Measurements from ENCODE around the gene SLC13A4.
"Not testable (repeated sequence)": the region's sequence is repeated elsewhere in the genome, so short reads cannot be mapped to it uniquely, and the experiment has no call there.

Gene SLC13A4

DNA sequence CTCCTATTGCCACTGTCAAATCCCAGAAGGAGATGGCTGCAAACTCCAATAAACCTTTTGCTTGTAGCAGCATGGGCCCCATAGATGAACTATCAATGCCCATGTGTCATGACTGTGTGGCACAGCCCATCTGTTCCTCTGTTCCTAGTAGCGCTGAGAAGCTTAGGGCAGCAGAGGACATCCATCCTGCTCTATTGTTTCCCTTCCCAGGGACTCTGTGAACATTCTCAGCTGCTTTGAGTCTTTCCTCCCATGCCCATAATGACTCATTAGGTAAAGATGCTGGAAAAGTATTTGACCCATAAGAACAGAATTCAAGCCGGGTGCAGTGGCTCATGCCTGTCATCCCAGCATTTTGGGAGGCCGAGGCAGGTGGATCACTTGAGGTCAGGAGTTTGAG, 37.4 kb downstream of the SLC13A4 start:
- no peak for DNase-seq

DNA sequence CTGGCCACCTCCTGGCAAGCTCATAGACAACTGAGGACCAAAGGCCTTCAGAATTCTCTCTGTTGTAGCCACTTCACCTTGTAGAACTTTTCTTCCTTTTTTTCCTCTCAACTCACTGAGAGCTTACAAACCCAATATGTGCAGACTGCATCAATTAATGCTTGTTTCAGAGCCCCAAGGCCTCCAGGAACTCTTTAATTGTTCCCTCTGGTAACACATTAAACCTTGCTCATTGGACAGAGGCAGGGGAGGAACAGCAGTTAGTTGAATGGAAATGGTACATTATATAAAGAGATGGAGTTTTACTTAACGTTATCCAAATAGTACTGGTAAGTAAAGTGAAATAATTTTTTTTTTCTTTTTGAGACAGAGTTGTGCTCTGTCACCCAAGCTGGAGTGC, 40.5 kb downstream of the SLC13A4 start:
- no peak for DNase-seq

DNA sequence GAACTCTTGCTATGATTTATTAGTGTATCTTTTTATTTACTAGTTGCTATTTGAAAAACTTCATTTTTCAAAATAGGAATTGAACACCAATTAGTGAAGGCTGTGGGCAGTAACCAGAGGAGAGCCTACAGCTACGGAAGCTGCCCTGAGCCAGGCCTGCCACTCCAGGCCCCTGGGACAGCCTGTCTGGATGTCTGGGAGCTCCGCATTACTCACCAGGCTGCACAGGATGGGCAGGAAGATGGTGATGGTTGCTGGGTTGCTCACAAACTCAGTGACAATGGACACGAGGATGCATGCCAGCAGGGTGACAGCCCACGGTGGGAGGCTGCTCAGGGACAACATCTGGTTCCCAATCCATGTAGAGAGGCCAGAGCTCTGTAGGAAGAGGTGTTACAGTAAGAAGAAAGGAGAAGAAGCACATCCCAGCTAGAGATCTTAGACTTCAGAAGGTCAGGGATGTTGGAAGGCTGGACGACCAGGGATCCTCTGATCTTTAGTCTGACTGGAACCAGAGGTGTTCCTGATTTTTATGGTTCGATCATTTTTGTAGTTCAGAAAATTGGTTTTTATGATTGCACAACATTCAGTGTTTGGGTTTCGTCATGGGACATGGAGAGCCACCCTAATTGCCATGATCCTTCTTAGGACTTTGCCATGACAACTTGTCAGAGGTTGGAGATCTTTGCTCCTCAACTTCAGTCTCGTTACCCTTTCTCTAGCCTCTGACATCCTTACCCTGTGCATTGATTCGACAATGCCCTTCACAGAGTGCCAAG, 42.5 kb downstream of the SLC13A4 start:
- DNase-seq, result no peak

DNA sequence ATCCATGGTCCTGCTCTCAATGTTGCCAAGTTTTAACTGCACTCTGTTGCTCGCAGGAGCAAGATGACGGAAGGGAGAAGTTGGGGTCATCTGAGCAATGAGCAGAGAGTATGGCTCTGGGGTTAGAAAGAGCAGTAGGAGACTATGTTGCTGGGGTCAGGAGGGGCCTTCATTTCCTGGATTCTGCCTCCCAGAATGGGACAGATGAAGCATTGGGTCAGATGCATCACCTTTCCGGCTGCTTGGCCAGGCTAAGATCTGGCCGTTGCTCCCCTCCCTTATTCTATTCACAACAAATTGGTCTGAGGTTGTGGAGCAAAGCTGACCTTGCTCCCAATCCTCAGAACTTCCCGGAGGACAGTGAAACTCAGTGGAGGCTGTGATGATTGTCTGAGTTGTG, 43.3 kb downstream of the SLC13A4 start:
- no peak for DNase-seq

DNA sequence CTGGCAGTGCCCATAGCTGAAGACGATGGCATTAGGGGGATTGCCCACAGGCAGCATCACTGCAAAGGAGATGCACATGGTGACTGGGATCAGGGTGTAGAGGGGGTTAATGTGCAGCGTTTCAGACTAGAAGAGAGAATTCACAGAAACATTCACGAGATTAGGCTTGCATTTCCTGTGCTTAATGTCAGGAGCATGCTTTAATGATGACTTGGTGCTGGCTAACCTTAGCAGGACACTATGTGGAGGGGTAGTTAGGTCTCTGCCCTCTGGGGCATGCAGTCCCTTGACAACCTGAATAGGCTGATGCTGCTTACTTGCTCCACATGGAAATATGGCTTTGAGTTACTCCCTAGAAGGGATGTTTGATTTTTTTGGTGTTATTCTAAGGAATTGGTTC, 43.9 kb downstream of the SLC13A4 start:
- DNase-seq, result no peak

DNA sequence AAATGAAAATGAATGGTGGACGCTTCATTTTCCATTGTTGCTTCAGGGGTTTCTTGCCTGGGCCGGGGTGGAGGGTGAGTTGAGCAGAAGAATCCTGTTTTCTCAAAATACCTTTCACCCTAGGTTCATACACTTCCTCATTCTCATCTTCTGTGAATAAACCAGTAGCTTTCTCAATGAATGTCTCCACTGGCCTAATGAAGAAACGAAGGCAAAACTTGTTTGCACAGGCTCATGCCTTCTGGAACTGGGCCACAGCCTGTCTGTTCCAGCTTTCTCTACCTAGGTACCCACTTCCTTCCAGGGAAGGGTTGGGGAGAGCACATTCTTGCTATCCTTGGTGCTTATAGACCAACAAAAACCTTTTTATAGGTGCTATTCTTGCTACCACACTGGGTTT, 44.4 kb downstream of the SLC13A4 start:
- DNase-seq, result no peak

DNA sequence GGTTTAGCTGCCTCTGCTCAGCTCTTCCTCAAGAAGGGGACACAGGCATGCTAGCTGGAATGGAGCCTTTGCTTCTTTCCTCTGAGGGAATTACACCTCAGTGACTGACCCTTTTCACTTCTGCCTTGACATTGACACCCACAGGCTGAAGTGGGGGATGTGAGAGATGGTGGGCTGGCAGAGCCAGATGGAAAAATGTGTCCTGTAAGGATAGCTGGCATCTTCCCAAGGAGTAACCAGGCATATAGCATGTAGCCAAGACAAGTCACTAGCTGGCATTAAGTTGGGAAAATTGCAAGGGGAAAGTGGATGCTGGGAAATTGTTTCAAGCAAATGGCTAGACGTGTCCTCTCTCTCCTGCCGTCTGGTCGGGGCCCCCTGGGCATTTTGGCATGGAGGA, 45.8 kb downstream of the SLC13A4 start:
- DNase-seq, result no peak

DNA sequence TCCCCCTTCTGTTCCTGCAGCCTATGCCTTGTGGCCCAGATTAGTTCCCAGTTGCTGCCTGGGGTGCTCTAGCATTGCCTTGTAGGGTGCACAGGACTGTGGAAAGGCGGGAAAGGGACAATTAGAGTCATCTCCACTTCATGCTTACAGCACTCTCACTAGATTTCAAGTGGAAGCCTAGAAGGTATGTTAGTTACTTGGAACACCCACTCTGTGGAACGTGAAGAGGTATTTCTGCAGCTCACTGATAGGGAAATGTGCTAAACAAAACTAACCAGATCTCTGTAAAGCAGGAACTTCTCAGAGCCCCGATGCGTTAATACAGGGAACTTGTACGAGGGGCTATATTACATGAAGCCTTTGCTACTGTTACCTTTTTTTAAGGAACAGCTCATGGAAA, 46.2 kb downstream of the SLC13A4 start:
- DNase-seq, result peak; percentile 66

DNA sequence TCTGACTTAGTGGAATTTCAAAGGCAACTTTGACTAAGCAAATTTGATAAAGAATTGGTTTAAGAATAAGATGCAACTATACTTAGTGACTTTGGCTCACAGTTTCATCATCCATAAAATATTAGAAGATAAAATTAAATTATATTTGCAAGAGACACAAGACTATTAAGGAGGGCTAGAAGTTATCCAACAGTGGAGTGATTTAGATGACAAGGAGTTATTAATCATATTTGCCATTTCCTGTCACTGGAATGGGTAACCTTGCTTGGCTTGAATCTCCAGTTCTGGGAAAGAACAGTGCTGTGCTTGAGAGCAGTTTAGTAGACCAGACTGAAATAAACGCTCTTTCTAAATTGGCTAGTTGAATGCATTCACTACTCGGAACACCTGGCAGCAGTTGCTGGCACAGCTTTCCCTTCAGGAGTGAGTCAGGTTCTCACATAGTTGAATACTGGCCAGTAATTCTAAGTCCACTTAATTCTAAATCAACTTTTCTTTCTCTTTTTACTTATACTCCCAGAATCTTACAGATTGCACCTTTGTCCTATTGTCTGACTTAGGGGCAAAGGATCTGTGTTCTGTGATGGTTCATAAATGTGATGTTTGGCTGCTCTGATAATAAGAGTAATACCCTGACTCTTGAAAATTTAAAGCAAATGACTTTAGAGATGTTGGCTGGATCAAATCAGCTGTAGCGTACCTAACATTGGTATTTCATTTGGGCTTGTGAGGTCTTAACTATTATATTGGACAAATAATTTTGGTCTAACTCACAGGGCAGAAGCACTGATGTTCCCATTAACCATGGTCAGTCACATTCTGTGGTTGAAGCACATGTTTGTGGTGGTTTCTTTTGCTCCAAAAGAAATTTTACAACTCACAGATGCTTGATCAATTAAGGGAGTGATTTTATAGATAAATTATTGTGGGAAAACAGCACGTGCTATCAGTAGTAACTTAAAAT, 49.1 kb downstream of the SLC13A4 start:
- DNase-seq, result no peak

DNA sequence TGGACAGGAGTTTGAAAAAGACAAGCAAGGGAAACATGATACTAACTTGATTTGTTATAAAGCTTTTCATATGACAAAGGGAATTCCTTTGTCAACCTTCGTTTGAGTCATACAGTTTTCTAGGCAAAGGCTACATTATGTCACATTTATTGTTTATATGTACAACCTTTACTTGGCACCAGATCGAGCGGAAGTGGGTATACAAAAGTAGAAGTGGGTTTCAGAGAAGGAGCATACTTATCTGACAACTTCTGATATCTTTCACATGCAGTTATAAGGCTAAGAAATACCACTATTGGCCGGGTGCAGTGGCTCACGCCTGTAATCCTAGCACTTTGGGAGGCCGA, 54.7 kb downstream of the SLC13A4 start:
- DNase-seq, result peak; percentile 82

DNA sequence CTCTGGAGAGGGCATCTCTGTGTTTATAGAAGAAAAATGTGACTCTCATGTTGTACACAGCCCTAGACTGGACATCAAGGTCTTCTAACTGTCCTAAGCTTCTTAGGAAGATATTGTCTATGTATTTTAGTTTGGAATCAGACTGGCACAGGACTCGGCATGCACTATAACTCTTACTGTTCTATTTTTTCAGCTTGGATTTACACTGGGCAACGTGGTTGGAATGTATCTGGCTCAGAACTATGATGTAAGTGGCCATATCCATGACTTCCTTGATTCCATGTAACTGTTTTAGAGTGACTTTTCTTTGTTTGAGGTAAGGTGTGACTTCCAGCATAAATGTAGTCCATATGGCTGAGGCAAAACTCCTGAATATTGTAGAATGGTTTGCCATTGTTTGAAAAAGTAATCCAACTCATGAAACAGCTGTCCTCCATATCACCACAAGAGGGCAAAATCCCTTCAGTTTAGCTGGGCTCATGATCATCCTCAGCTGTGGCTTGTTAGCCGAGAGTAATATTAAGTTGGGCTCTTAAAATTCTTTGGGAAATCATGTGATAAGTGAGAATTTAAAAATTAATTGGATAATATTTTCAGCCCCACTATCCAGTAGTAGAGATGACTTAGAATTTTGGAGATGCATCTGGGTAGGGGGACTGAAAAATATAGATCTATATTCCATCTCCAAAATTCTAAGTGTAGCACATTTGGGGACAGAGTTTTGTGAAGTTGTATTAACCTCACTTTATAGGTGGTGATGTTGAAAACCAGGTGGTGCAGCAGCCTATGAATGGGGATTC, 55.2 kb downstream of the SLC13A4 start:
- peak; percentile 82 for DNase-seq

DNA sequence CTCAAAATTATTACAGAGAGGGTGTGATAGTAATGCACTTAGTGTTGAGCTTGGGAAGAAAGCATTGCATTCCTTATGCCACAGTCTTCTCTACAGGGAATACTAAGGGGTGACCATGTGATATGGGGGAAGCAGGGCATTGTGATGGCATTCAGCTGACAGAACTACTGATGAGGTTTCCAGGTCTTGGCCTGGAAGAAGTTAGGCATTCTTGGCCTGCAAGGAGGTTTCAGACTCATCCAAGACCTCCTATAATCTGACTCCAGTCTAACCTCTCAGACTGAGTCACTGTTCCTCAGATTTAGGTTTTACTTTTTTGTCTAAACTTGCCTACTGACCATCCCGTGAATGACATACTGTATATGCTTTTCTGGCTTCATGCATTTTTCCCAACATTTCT, 57.8 kb downstream of the SLC13A4 start:
- DNase-seq, result no peak

DNA sequence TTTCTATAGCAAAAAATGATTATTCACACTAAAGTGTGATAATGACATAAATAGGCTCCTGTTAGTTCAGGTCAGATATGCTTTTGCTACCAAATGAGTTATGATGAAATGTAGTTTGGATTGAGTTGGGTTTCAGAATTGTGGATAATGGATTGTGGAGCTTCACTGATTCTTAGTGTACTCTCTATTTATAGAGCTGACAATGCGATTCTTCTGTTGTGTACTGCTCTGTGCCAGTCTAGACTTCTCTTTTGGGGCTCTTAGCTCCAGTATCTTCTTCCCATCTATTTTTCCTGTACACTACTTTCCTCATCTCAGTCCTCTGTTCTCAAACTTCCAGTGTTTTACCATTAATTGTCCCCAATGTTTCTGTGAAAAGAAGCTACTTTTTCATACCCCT, 58.2 kb downstream of the SLC13A4 start:
- DNase-seq, result no peak

DNA sequence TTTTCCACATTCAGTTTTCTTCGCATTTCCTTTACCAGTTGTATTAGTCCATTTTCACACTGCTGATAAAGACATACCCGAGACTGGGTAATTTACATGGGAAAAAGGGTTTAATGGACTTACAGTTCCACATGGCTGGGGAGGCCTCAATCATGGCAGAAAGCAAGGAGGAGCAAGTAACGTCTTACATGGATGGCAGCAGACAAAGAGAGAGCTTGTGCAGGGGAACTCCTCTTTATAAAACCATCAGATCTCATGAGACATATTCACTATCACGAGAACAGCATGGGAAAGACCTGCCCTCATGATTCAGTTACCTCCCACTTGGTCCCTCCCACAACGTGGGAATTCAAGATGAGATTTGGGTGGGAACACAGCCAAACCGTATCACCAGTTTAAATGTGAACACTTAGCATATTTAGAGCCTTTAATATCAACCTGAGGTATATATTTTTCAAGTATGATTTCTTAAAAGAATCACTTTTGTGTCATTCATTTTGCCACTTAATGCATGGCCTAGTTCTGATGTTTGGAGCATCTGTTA, 59.1 kb downstream of the SLC13A4 start:
- not testable (repeated sequence) for DNase-seq

DNA sequence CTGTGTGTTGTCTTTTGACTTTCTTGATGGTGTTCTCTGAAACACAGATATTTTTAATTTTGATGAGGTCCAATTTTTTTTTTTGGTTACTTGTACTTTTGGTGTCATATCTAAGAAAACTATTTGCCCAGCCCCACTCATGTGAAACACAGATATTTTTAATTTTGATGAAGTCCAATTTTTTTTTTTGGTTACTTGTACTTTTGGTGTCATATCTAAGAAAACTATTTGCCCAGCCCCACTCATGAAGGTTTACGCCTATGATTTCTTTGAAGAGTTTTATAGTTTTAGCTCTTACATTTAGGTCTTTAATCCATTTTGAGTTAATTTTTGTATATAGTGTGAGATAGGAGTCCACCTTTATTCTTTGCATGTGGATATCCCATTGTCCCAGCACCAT, 60.4 kb downstream of the SLC13A4 start:
- not testable (repeated sequence) for DNase-seq

DNA sequence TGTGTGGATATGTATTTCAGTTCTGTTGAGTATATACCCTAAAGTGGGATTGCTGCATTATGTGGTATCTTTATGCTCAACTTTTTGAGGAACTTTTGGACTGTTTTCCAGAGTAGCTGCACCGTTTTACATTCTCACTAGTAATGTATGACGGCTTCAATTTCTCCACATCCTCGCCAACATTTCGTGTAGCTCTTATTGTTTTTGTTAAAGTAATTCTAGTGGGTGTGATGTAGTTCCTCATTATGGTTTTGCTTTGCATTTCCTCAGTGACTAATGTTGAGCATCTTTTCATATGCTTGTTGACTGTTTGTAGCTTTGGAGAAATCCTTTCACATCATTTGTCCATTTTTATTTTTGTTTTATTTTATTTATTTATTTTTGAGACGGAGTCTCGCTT, 61.1 kb downstream of the SLC13A4 start:
- peak; percentile 52 for DNase-seq

DNA sequence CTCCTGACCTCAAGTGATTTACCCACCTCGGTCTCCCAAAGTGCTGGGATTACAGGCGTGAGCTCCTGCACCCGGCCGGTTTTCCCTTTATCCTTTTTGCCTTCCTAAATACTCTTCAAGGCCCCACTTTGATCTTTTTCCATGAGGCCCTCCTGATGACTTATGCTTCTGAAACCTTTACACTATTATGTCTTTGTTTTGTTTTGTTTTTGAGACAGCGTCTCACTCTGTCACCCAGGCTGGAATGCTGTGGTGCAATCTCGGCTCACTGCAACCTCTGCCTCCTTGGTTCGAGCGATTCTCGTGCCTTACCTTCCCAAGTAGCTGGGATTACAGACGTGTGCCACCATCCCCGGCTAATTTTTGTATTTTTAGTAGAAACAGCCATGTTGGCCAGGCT, 61.8 kb downstream of the SLC13A4 start:
- DNase-seq, result no peak

DNA sequence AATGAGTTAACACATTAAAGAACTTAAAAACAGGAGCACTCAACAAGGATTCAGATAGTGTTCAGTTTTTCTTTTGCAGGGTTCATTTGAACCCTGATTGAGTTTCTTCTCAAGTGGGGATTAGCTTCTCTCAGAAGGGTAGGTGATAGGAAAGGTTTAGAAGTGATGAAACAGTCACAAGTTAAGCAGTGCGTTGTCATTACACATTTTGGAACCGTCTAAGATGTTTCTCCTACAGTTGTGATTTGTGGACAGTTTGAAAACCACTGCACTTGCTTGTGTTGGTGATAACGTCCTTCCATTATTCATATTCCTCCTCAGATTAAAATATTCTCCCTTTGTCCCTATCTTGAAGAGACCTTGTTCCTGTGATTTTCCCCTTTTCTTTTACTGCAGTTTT, 62.9 kb downstream of the SLC13A4 start:
- peak; percentile 35 for DNase-seq

DNA sequence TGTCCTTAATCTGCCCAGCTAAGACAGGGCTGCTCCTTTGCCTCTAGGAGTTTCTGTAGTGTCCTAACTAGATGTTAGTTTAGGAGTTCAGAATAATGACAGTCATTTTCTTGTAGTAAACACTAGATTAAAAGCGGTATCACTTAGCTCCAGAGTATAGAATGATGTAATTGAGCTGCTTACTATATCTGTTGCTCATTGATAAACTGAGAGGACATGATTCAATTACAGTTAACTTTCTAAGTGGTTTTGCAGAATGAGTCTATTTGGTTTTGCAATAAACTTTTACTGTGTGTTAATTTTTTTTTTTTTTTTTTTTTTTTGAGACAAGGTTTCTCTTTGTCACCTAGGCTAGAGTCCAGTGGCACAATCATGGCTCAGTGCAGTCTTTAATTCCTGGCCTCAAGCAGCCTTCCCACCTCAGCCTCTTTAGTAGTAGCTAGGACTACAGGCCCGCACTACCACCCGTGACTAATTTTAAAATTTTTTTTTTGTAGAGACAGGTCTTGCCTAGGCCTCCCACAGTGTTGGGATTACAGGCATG, 63.9 kb downstream of the SLC13A4 start:
- peak; percentile 84 for DNase-seq

DNA sequence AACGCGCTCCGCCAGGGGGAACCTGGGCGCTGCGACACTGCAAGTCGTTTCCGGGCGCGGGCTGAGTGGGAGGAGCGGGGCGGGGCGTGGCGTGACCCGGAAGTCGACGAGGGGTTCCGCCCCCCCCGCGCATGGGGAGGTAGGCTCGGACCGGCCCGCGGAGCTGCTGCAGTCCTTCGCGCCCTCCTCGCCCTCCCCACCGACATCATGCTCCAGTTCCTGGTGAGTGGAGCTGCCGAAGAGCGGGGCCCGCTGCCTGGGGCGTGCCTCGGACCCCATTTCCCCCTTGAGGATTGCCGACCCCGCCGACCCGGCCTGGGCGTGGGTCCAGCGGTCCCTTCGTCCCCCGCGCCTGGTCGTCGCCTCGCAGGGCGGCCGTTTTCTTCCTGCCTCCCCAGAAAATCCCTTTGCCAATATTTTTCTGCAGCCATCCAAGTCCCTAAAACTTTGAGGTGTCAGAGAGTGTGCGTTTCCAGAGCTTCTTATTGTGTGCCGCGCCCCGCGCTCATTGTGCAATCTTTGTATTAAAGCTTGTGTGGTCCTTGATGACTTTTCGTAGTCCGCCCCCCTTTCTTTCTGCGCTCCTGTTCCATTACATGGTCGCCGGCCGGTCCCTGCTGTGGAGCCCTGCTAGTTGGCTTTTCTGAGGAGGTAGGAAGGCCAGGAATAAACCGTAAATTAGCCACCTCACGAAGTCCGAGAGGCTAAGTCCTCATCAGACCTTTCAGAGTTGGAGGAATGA, 65.4 kb downstream of the SLC13A4 start, which contains the start of gene STMP1:
STMP1 (plus strand) TSS at position 142 of the 742 bp plus-strand sequence.
- DNase-seq, result peak; percentile 97

DNA sequence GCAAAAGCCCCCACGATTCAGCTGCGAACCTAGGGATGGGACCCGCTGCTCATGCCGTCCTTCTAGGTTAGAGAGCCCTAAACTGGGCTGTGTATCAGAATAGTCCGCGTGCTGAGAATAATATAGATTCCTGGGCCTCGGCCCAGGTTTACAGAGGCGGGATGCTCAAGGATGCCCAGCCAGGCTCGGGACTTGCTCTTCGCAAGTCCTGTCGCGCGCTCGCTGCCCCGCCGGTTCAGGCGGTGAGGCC, 65.9 kb downstream of the SLC13A4 start:
- DNase-seq, result no peak

Data from hematopoietic multipotent progenitor cell treated with erythropoietin and hydrocortisone succinate and interleukin-3 and kit ligand, for 4 days (in vitro differentiated cells).